HG03342 (cell line): ENCODE results near the gene DCLK3.

Experiments
- ATAC-seq: cut with Tn5 transposase; IDR thresholded peaks from one replicate; pipeline ENCODE4 v1.9.1; 2021; ENCODE audit warnings: mild to moderate bottlenecking, moderate library complexity; ENCODE audit not compliant: unreplicated experiment

The DCLK3 gene

DNA sequence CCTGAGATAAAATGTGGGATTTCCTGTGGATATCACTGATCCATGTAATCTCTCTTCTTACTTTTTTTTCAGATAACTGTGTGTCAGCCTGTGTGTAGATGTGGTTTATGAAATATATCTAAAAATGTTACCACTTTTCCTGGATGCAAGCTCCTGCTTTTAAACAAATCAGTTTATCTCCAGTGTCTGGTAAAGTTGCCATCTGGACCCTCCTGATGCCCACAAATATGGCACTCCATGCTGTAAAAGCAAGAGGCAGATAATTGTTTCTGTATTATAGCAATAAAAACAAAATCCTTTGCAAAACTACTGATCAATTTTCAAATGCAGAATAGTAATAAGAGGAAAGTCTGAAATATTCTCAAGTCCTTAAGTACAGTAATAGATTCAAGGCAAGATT, 7.6 kb upstream of the DCLK3 start:
- ATAC-seq: no peak

- ATAC-seq: no peak
Measured at GRCh38 chr3:36769926-36770325, 5.6 kb upstream of the DCLK3 start.

GRCh38 chr3:36765104-36765503, 751 bp upstream of the DCLK3 start:
- ATAC-seq: no peak

GRCh38 chr3:36764704-36765038, 318 bp upstream of the DCLK3 start:
- no peak for ATAC-seq

GRCh38 chr3:36762918-36763849, 1.2 kb downstream of the DCLK3 start:
- ATAC-seq: no peak

GRCh38 chr3:36761779-36762178, 2.6 kb downstream of the DCLK3 start:
- ATAC-seq: no peak

- ATAC-seq: no peak
Measured at GRCh38 chr3:36756269-36756668, 8.1 kb downstream of the DCLK3 start.

DNA sequence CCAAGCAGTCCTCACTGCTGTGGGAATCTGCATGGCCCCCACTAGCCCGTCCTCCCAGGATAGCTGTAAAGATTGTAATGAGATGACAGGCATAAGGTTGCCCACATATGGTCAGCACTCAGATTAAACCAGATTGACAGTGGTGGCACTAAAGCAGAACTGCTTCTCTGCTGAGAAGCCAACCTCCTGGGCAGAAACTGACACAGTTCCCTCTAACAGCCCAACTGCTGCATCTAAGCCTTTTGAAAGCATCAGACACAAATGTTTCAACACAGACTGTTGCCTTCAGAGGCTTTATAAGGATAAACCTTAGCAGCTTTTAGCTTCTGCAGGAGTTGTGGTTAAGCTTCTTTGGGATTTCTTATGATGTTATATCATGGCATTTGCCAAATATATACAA, 13.0 kb downstream of the DCLK3 start:
- ATAC-seq: no peak

DNA sequence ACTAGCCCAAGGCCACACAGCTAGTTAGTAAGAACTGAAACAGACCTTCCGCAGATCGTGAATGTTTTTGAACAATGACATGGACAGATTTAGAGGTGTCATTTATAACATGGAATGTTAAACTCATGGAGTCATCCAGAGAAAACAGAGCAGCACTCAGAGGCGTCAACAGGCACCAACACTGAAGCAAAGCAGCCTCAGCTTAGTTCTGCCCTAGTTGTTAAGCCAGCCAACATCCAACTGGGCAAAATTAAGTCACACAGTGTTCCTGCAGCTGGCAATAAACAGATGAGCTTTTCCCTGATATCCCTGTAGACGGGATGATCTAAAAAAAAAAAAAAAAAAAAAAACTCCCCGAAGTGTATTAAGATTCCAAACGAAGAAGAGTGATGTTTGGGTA, 13.6 kb downstream of the DCLK3 start:
- no peak for ATAC-seq

GRCh38 chr3:36744763-36745162, 19.6 kb downstream of the DCLK3 start:
- ATAC-seq: no peak

GRCh38 chr3:36743826-36744225, 20.5 kb downstream of the DCLK3 start:
- no peak for ATAC-seq

GRCh38 chr3:36741285-36741684, 23.1 kb downstream of the DCLK3 start:
- ATAC-seq: no peak

DNA sequence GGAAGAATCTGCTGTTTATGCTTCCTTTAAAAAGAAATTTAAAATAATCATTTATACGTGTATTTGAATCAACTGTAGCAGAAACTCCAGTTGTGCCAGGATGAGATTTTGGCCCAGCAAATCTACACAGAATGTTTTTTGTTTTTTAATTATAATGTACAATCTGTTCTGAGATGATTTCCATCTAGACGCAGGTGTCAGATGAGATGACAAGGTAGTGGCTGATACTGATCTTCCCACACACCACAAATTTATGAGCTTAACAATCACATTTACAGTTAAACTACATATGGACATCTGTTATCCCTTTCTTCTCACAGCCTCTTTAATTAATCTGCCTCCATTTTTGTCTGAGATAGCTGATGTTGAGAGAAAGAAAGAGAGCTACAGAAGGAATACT, 23.6 kb downstream of the DCLK3 start:
- no peak for ATAC-seq

GRCh38 chr3:36738702-36739101, 25.7 kb downstream of the DCLK3 start:
- ATAC-seq: no peak

GRCh38 chr3:36736301-36736700, 28.1 kb downstream of the DCLK3 start:
- no peak for ATAC-seq

DNA sequence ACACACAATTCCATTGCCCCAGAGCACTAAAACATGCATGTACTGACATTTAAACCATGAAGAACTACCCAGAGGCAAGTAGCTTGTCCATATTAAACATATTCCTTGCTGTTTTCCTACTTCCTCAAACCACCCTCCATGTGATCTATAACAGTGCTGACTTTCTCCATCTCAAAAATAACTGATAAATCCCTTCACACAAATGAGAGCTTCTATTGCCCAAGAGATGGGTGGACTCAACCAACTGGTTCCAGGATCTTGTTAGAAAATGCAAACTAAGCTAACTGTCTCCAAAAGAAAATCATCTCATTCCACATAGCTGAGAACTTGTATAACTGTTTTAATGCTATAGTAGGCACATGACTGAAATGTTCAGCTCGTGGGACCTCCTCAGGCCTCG, 29.6 kb downstream of the DCLK3 start:
- no peak for ATAC-seq

DNA sequence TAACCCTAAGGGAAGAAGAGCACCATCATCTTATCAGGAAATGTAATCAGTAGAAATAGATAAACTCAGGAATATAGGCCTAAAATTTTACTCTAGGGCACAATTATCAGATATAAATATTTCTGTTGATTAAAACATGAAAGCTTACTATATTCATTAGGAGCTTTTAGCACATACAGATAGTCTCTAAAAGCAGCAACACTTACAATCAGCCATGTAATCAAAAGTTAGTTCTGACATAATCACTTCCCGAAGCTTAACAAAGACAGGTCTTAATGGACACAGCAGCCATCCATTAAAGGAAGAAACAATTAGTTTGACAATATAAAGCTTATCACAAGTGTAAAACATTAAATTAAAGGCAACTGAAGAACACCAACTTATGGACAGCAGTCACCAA, 30.6 kb downstream of the DCLK3 start:
- no peak for ATAC-seq

DNA sequence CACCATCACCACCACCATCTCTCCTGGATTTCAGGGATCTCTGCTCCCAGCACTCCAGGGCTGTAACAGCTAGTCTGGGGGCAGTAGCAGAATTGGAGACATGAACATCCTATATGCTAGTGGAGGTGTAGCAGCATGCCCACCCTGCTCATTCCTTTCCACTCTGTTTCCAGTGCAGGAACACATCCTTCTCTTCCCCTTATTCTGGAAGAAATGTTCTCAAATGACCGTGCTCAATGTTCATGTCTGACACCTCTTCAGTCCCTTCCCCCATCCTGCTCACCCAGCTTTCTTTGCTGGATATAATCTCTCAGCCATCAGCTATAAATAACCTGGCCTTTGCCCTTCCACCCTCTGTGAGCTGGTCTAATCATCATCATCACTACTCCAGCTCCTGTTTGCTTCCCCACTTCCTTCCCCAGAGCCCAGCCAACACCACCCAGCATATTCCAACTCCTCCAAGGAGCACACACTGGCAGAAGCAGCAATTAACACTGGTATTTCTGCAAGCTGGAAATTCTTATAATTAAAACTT, 31.1 kb downstream of the DCLK3 start:
- ATAC-seq: no peak

GRCh38 chr3:36730966-36731365, 33.4 kb downstream of the DCLK3 start:
- no peak for ATAC-seq

DNA sequence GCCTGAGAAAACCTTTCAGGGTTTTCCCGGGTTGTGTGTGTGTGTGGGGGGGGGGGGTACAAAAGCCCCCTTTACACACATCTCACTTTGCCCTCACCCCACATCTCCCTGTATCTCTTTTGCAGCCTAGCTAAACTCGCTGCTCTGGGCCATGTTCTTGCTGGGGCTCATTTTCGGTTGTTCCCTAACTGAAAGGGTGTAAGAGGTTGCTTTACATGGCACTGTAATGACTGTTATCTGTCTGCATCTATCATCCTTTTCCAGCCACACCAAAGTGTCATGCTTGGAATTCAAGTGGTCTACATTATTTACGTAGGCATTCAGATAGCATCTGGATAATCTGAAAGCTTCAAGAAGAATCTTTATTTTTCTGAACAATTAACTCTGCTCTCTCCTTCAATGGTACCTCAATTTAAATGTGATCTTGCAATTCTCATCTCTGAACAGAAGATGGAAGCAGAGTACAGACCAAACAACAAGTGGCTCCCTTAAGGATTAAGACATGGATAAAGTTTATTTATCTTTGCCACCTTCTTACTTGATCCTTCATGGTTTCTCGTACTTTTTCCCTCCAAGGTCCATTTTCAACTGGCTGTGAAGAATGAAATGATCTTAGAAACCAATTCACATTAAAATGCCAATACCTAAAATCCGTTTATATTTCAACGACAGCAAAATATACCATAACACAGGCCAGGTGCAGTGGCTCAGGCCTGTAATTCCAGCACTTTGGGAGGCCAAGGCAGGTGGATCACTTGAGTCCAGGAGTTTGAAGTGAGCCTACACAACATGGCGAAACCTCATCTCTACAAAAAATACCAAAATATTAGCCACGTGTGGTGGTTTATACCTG, 34.9 kb downstream of the DCLK3 start:
- peak; percentile 66 for ATAC-seq

DNA sequence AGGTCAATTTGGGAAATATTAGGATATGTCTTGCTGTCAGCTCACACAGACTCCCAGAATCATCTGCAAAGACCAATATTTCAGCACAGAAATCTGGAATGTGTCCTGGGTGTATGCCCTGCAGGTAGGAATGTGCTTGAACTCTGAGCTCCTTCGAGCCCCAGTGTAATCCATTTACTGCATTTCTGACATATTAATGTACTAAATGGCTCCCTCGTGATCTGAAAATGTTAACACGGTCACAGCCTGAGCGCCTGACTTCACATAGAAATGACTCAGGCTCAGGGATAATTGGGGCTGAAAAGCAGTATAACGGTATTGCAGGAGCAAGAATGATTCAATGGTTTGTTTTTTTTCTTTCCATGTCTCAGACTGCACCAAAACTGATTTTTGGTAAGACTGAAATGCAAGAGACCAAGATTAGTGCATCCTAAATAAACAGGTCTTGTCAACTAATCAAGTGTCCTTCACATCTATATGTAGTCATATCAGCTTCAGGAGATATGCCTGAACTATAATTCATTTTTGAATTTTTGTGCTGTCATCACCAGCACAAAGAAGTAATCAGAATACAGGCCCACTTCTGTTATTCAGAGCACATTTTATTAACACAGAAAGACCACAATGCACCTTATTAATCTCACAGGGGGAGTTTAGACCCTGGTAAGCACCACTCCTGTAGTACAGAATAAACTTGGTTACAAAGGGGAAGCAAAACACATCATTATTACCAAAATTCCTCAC, 49.8 kb downstream of the DCLK3 start:
- no peak for ATAC-seq
